Tibial nerve (tissue), 4 donors: Measurements from ENCODE around the gene DNAJA2. TPM values are rescaled to one million over a fixed set of nuclear protein-coding genes. Genes with fewer than 3 reads are reported as not detected.

ENCODE experiments used
- DNase-seq, 2 donors: peaks; one replicate each; pipeline ENCODE4 v3.0.0-alpha.2; 2019; ENCODE audit warnings: low spot score in 2 of 2
- H3K27ac ChIP-seq, 4 donors: fragments of 200-600 bp; sonication (generic) in 3 of 4; one replicate each; pipeline ENCODE4 v1.5.1; 2017 to 2019; ENCODE audit warnings: mild to moderate bottlenecking in 1 of 4
- H3K27me3 ChIP-seq, 2 donors: fragments of 200-600 bp; sonication (generic) in 1 of 2; one replicate each; pipeline versions ENCODE4 v1.5.1 to v1.6.0; 2017 to 2019
- H3K36me3 ChIP-seq, 3 donors: fragments of 200-600 bp; sonication (generic); one replicate each; pipeline ENCODE4 v1.5.1; 2018 to 2019
- H3K4me1 ChIP-seq, 4 donors: fragments of 200-600 bp; sonication (generic) in 3 of 4; one replicate each; pipeline ENCODE4 v1.5.1; 2017 to 2019
- H3K4me3 ChIP-seq, 4 donors: fragments of 200-600 bp; sonication (generic) in 3 of 4; one replicate each; pipeline ENCODE4 v1.5.1; 2017 to 2019; ENCODE audit warnings: mild to moderate bottlenecking in 1 of 4, moderate library complexity in 1 of 4
- H3K9me3 ChIP-seq, 4 donors: fragments of 200-600 bp; sonication (generic) in 3 of 4; one replicate each; pipeline ENCODE4 v1.5.1; 2017 to 2019
- EP300 ChIP-seq, 2 donors: sonication (generic); formaldehyde crosslinking; IDR thresholded peaks; one replicate each; pipeline ENCODE4 v1.6.1; 2017; ENCODE audit warnings: antibody characterized with exemption in 2 of 2, mild to moderate bottlenecking in 1 of 2
- POLR2A ChIP-seq, 2 donors: fragments of 450-650 bp; IDR thresholded peaks; one replicate each; pipeline ENCODE4 v1.6.1; 2017; ENCODE audit warnings: antibody characterized with exemption in 2 of 2, mild to moderate bottlenecking in 2 of 2, moderate library complexity in 2 of 2
- WGBS, 2 donors: methylation state at CpG; one replicate each; pipeline ENCODE4 v1.1.5; 2018; 5-methylcytosine and 5-hydroxymethylcytosine counted together
- total RNA-seq, 4 donors: library from RNA; depleted of rRNA; stranded (reverse); fragments of >200 nt; gene quantifications; one replicate each; pipeline ENCODE4 v1.1.0, GENCODE V29; 2016
- TF ChIP-seq, protein P1 (sequence below), 5 experiments: fragments of 200-600 bp in 3 of 5; fragments of 450-650 bp in 2 of 5; sonication (generic) in 3 of 5; IDR thresholded peaks; one replicate each; pipeline ENCODE4 v1.5.1; 2016 to 2019; ENCODE audit warnings: antibody characterized with exemption in 5 of 5, mild to moderate bottlenecking in 3 of 5, moderate library complexity in 2 of 5

Gene DNAJA2
- total RNA-seq, 4 donors from 2014 or later = 27.2 to 48.5 (median 31.7) TPM

DNA sequence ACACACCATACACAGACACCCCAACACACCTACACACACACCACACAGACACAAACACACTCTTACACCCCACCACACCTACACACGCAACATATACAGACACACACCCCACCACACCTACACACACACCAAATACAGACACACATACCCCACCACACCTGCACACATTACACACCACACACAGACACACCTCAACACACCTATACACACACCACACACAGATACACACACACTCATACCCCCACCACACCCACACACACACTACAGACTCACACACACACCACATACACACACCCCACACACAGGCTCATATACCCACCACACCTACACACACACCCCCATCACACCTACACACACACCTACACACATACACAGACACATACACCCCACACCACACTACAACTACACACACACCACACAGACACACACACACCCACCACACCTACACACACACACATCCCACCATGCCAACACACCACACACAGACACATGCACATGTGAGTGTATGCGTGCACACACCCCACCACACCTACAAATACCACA lies 57.9 kb downstream of the DNAJA2 start:
- WGBS, 2 donors = 95 to 97% methylated on average over 2 of the region's 2 CpGs
- peaks cover 0 to 61% (median 0%) of the 10 kb centered on the region in 3 donors for H3K36me3 ChIP-seq
- peak overlapping the region in 1 of 4 donors; percentile 34 for H3K27ac ChIP-seq
- no peaks in the 10 kb centered on the region for H3K27me3 ChIP-seq
- H3K4me1 ChIP-seq = peaks cover 0 to 20% (median 6%) of the 10 kb centered on the region in 4 donors
- no peak for TF ChIP-seq EP300 (IDR thresholded peaks at IDR 0.05)
- TF ChIP-seq, protein P1, sequence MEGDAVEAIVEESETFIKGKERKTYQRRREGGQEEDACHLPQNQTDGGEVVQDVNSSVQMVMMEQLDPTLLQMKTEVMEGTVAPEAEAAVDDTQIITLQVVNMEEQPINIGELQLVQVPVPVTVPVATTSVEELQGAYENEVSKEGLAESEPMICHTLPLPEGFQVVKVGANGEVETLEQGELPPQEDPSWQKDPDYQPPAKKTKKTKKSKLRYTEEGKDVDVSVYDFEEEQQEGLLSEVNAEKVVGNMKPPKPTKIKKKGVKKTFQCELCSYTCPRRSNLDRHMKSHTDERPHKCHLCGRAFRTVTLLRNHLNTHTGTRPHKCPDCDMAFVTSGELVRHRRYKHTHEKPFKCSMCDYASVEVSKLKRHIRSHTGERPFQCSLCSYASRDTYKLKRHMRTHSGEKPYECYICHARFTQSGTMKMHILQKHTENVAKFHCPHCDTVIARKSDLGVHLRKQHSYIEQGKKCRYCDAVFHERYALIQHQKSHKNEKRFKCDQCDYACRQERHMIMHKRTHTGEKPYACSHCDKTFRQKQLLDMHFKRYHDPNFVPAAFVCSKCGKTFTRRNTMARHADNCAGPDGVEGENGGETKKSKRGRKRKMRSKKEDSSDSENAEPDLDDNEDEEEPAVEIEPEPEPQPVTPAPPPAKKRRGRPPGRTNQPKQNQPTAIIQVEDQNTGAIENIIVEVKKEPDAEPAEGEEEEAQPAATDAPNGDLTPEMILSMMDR (IDR thresholded peaks at IDR 0.05) = no peak
- no peak for TF ChIP-seq POLR2A (IDR thresholded peaks at IDR 0.05)
- no peak overlapping the region for H3K4me3 ChIP-seq
- no peak for DNase-seq
- no peaks in the 10 kb centered on the region for H3K9me3 ChIP-seq

DNA sequence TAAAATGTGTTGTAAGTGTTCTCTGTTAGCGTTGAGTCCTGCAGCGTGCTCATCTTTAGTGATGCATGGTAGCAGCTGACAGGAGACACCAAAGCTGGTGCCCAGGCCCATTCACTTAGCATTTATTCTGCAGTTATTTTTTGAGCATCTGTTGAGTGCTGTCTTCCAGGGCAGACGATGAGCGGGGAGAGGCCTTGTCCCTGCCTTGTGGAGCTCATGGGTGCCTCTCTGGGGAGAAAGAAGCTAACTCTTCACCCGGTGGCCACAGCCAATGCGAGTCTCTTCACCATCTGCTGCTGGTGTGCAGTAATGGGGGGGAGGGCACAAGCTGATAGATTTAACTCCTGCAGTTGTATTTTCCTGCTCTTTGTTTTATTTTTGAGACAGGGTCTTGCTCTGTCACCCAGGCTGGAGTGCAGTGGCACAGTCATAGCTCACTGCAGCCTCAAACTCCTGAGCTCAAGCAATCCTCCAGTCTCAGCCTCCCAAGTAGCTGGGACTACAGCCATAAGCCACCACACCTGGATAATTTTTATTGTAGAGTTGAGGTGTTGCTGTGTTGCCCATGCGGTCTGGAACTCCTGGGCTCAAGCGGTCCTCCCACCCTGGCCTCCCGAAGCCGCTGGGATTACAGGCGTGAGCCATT lies 58.8 kb downstream of the DNAJA2 start:
- Histone ChIP-seq H3K27me3 (no peaks in the 10 kb centered on the region), H3K4me1 (peaks cover 0 to 26% (median 12%) of the 10 kb centered on the region in 4 donors), H3K4me3 (no peak overlapping the region), H3K27ac (peak overlapping the region in 2 of 4 donors; percentile 23 to 34), H3K9me3 (no peaks in the 10 kb centered on the region), H3K36me3 (peaks cover 0 to 65% (median 0%) of the 10 kb centered on the region in 3 donors)
- DNase-seq = no peak
- 87 to 88% methylated on average over 11 of the region's 11 CpGs for WGBS, 2 donors
- TF ChIP-seq, protein P1 (IDR thresholded peaks at IDR 0.05) = no peak
- TF ChIP-seq EP300 (IDR thresholded peaks at IDR 0.05) (no peak), POLR2A (IDR thresholded peaks at IDR 0.05) (no peak)

DNA sequence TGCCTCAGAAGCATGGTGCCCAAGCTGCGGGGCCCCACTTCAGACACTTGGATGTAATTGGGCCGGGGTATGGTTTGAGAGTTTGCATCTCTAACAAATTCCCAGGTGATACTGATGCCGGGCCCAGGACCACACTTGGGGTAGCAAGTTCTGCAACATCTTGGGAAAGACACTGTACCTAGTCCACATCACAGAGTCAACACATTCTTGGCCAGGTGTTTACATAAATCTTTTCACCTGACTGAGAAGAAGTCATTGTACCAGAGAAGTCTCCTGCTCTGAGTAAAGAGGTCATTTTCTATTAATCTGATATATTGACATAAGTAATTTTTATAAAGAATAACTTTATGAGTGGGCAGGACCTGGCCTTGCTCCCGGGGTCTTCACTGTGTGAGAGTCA lies 61.8 kb downstream of the DNAJA2 start:
- Histone ChIP-seq H3K4me1 (peaks cover 0 to 53% (median 37%) of the 10 kb centered on the region in 4 donors), H3K27ac (peak overlapping the region; percentile 63 to 86 (median 82)), H3K4me3 (no peak overlapping the region), H3K27me3 (no peaks in the 10 kb centered on the region), H3K9me3 (no peaks in the 10 kb centered on the region), H3K36me3 (peaks cover 0 to 41% (median 0%) of the 10 kb centered on the region in 3 donors)
- TF ChIP-seq POLR2A (IDR thresholded peaks at IDR 0.05) = no peak
- TF ChIP-seq, protein P1 (IDR thresholded peaks at IDR 0.05) = no peak
- TF ChIP-seq EP300 (IDR thresholded peaks at IDR 0.05) = no peak
- WGBS, 2 donors = 93 to 95% methylated on average over 4 of the region's 4 CpGs
- no peak for DNase-seq

DNA sequence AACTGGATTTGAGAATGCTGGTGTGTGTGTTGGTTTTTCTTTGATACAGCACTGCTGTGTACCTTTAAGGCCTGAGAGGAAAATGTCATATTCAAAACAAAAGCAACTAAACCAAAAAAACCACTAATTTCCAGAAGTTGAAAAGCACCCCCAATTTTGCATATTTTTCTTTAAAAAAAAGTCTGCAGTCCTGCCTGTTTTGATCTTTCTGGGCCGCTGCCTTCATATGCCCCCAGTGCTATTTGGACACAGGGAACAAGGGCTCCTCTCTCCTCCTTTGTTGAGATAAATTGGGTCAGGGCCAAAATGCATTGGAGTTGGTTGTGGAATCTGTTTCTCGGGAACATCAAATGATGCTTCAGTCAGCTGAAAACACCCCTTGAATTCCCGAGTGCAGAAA lies 62.4 kb downstream of the DNAJA2 start:
- 33 to 41% methylated on average over 3 of the region's 3 CpGs for WGBS, 2 donors
- TF ChIP-seq EP300 (IDR thresholded peaks at IDR 0.05) = no peak
- no peak for TF ChIP-seq POLR2A (IDR thresholded peaks at IDR 0.05)
- TF ChIP-seq, protein P1 (IDR thresholded peaks at IDR 0.05) = no peak

More for the DNA sequence above, 62.4 kb downstream of the DNAJA2 start:
- Histone ChIP-seq H3K4me1 (peaks cover 0 to 57% (median 39%) of the 10 kb centered on the region in 4 donors), H3K4me3 (no peak overlapping the region), H3K27ac (peak overlapping the region; percentile 63 to 86 (median 82)), H3K36me3 (peaks cover 0 to 35% (median 0%) of the 10 kb centered on the region in 3 donors), H3K27me3 (no peaks in the 10 kb centered on the region), H3K9me3 (no peaks in the 10 kb centered on the region)
- DNase-seq = no peak
